ENCODE results near the gene RAD9A.

RAD9A gene

GRCh38 chr11:67440229-67441097 is 48.7 kb downstream of the RAD9A start:
- no peak for DNase-seq (ENCODE audit: low read depth in 2 of 2)

- no peak for DNase-seq (ENCODE audit: low read depth in 2 of 2)
Observed at GRCh38 chr11:67441098-67441563, 49.3 kb downstream of the RAD9A start.

GRCh38 chr11:67441731-67442351 is 50.1 kb downstream of the RAD9A start:
- no peak for DNase-seq (ENCODE audit: low read depth in 2 of 2)

GRCh38 chr11:67442504-67443404 is 51.0 kb downstream of the RAD9A start:
- DNase-seq (ENCODE audit: low read depth in 2 of 2): no peak

- no peak for DNase-seq (ENCODE audit: low read depth in 2 of 2)
Observed at GRCh38 chr11:67445515-67445914, 53.7 kb downstream of the RAD9A start.
